GM12801 (cell line): ENCODE data around the gene SLC12A5.

Experiments
- TF ChIP-seq, protein P1 (sequence below): IDR thresholded peaks from one replicate; pipeline ENCODE4 v1.5.1; 2011; ENCODE audit warnings: control low read depth; ENCODE audit not compliant: insufficient read length; ENCODE audit errors: extremely low read depth

The SLC12A5 gene

DNA sequence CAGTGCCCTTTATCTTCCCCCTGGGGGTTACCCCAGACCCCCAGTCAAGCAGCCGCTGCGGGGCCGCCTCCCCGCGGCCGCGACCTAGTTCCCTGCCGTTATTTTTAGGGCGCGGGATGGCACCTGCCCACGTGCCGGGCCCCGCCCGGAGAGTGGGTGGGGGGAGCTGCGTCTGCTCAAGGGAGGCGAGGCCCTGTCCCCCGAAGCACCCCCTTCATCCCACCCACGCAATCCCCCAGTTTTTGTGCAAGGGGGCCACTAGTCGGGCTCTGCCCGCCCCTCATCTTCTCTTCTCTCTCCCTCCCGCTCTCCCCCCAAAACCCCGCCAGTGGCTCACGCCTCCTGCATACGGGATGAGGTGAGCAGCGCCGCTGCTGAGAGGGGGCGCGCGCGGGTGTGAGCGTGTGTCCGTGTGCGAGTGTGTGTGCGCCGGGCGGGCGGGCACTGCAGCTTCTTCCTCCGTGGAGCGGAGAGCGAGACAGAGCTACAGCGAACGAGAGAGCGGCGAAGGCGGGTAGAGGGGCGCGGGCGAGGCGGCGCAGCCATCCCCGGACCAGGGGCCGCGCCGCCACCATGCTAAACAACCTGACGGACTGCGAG lies at the start of gene SLC12A5:
Gene SLC12A5 (plus strand): TSS at position 444 of the 600 bp plus-strand sequence. CDS start 130 bp downstream, at position 574.
- TF ChIP-seq, protein P1, sequence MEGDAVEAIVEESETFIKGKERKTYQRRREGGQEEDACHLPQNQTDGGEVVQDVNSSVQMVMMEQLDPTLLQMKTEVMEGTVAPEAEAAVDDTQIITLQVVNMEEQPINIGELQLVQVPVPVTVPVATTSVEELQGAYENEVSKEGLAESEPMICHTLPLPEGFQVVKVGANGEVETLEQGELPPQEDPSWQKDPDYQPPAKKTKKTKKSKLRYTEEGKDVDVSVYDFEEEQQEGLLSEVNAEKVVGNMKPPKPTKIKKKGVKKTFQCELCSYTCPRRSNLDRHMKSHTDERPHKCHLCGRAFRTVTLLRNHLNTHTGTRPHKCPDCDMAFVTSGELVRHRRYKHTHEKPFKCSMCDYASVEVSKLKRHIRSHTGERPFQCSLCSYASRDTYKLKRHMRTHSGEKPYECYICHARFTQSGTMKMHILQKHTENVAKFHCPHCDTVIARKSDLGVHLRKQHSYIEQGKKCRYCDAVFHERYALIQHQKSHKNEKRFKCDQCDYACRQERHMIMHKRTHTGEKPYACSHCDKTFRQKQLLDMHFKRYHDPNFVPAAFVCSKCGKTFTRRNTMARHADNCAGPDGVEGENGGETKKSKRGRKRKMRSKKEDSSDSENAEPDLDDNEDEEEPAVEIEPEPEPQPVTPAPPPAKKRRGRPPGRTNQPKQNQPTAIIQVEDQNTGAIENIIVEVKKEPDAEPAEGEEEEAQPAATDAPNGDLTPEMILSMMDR: no peak

DNA sequence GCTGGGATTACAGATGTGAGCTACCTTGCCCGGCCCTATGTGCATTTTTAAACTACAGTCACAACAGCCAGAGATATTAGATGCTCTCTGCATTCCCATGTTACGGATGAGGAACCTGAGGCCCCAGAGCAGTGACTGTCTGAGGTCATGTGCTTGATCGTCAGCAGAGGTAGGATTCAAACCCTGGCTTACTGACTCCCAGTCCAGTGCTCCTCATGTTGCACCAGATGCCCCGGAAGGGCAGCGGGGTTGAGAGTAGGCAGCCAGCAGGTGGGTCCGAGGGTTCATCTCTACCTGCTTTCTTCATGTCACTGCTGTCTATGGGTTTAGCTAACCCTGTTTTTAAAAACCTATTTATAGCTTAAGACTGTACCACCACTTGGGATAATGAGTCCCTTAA lies 47.8 kb upstream of the SLC12A5 start:
- TF ChIP-seq, protein P1: no peak

GRCh38 chr20:45983279-45983743 lies 45.7 kb upstream of the SLC12A5 start:
- TF ChIP-seq, protein P1: no peak

DNA sequence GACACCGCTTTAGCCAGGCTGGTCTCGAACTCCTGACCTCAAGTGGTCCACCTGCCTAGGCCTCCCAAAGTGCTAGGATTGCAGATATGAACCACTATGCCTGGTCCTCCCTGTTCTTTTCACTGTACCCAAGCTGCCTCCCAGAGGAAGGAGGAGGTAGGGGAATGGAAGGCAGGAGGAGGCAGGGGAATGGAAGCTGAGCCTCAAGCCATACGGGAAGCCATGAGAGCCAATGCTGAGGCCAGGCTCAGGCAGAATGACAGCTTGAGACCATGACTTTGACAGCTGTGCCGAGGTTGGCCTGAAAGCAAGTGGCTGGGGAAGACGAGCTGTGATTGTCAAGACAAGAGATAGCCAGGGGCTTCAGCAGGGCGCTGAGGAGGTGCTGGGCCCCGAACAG lies 43.4 kb upstream of the SLC12A5 start:
- TF ChIP-seq, protein P1: no peak

DNA sequence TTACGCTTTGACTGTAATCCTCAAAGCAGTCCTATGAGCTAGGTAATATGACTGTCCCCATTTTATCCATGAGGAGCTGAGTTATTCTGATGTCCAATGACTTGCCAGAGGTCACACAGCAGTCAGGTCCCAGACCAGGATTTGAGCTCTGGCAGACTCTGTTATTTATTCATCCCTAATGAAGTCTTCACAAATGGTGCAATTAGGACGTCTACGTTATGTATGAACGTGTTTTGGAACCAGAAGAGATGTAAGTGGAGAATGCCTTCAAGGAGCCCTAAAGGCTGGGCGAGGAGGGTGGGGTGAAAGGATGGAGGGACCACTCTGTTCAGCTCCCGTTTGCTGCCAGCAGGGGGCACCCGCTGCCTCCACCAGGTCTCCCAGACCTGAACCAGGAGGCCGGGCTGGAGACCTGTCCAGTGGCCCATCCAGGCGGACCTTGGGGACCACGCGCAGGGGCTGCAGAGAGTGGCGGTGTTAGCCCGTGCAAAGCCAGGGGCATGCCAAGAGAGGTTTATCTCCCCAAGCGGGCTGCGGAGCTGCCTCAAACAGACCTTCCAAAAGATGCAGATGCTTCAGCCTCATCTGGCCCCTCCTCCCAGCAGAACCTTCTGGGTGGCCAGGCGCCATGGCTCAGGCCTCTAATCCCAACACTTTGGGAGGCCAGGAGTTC lies 41.8 kb upstream of the SLC12A5 start:
- TF ChIP-seq, protein P1: no peak

DNA sequence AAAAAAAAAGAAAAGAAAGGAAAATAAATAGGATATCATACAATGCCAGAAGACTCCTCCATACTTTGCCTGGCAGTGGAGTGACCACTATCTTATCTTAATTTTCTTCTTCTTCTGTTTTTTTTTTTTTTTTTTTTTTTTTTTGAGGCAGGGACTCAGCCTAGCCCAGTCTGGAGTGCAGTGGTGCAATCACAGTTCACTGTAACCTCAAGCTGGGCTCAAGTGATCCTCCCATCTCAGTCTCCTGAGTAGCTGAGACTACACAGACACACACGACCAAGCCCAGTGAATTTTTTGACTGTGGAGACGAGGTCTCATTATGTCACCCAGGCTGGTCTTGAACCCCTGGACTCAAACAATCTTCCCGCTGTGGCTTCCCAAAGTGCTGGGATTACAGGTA lies 37.4 kb upstream of the SLC12A5 start:
- TF ChIP-seq, protein P1: no peak

DNA sequence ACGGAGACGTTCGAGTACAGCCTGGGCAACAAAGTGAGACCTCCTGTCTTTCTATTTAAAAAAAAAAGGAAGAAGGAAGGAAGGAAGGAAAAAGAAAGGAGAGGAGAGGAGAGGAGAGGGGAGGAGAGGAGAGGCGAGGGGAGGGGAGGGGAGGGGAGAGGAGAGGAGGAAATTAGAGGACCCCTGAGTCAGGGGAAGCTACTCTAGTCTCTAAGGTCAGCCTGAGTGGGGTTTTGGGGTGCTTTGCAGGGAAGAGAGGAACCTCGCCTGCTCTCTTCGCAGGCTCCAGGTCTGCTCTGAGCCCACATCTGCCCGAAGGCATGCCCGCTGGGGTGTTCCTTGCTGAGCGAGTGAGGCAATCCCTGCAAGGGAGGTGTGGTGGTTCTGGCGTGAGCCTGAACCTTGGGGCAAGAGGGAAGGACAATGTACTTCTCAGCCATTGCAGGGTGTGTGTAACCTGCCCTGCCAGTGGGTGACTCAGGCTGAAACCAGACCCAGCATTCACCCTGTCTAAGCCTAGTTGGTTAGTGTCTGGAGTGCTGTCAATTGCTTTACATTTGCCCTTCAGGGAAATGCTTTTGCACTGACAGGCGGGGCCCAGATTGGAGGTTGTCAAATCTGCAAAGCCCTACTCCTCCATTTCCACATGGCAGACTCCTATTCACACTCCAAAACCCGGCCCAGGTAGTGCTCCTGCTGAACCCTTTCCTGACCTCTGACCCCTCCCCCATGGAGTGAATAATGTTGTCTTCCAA lies 35.6 kb upstream of the SLC12A5 start:
- TF ChIP-seq, protein P1: no peak
